Caki2 (cell line): Measurements from ENCODE around the gene WBP1. TPM values are rescaled to one million over a fixed set of nuclear protein-coding genes. Genes with fewer than 3 reads are reported as not detected.

Source experiments
- DNase-seq: peaks from one replicate; pipeline ENCODE4 v3.0.0-alpha.2; 2015; ENCODE audit warnings: low read depth
- in situ Hi-C: cut with HindIII; loops from 2 replicates; pipeline ENCODE4 v1.10.0; 2016; ENCODE audit warnings: low sequenced_read_pairs, low pct_unique_long_range_greater_than_20kb, mixed read lengths
- total RNA-seq: library from RNA; depleted of rRNA; stranded (reverse); fragments of >200 nt; shearing (Covaris generic); gene quantifications from 2 replicates; pipeline ENCODE4 v1.2.3, GENCODE V29; 2014; ENCODE audit warnings: low replicate concordance

The WBP1 gene
- total RNA-seq, 1 experiment from 2014 or later: 110 TPM

DNA sequence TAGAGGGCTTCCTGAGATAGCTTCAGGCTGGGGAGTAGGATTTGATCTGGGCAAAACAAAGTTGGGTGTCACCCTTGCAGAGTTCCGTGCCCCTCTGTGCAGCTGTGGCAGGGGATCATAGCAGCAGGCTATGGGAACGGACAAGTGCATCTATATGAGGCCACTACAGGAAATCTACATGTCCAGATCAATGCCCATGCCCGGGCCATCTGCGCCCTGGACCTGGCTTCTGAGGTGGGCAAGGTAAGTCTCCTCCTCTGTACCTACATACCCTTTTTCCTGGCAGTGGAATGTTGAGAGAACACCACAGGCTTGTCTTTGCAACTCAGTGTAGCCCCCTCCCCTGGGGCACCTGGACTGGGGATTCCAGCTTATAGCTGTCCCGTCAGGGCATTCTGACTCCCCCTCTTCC lies 33.2 kb upstream of the WBP1 start:
- in situ Hi-C loops: no loop called here
- DNase-seq: no peak

DNA sequence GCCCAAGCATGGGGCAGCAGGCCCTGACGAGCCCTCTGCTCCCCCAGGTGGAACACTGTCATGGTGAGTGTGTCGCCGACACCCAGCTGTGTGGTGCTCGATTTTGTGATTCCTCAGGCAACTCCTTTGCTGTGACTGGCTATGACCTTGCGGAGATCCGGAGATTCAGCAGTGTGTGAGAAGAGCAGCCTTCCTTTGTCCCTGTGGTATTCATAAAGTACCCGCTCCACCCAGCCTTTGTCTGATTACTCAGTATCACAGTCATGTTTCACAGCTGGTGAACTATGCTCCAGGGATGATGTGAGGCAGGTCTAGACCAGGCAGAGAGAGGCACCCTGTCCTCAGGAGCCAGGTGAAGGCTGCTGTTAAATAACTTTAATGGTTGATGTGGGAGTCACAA lies 32.7 kb upstream of the WBP1 start:
- peak; percentile 59 for DNase-seq
- in situ Hi-C loops: no loop called here

DNA sequence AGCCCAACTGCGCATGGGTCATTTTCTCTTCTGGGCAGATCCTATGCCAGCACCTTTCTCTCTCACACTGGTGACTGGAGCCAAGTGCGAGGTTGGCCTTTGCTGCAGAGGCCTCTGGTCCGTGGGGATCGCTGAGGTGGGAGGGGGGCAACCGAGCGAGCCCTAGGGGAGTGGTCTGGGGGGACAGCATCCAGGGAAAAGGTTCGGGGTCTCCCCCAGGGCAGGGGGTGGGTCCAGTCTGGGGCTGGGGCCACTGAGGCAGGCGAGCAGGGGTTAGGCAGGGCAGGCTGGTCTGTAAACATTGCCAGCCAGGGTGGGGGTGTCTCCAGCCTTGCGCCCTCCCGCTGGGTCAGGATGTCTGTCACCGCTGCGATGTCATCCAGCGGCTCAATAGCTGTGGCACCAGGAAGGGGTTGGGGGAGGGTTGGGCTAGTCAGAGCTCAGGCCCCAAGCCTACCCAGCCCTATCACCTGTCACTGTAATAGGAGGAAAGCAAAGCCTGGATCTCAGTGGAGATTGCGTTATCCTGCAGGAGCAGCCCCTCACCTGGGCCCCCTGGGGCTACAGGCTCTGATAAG lies 32.0 kb upstream of the WBP1 start:
- in situ Hi-C loops: no loop called here
- no peak for DNase-seq

DNA sequence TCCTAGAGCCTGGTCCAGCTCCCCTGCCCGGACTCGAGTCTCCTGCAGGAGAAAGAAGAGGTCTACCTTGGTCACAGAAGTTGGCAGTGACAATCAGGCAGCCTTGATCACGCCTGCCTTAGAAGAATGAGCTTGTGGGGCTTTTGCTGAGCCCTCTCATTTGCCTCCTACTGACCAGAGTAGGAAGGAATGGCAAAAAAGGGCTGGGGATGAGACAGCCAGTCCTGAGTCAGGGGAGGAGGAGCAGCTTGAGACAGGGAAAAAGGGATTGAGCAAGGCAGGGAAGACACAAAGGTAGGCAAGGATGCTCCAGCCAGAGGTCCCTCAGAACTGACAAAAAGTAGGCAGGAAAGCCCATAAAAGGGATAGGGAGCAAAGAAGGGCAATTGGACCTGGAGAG lies 30.7 kb upstream of the WBP1 start:
- in situ Hi-C loops: no loop called here
- DNase-seq: no peak

DNA sequence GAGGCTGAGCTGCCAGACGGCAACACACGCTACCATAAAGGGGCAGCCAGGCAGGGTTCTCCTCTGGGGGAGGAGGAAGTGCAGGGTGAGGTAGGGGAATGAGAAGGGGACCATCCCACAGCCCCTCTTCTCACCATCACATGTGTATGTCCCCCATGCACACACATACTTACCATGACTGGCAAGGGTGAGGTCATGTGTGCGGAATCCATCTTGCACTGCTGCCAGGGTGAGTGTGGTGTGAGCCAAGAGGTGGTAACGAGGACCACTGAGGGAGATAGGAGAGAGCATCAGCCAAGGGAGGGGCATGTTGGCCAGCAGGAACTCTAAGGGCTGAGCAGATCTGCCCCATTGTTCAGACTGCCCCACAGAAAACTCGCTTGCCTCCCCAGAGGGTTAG lies 29.6 kb upstream of the WBP1 start:
- DNase-seq: no peak
- in situ Hi-C loops: no loop called here

DNA sequence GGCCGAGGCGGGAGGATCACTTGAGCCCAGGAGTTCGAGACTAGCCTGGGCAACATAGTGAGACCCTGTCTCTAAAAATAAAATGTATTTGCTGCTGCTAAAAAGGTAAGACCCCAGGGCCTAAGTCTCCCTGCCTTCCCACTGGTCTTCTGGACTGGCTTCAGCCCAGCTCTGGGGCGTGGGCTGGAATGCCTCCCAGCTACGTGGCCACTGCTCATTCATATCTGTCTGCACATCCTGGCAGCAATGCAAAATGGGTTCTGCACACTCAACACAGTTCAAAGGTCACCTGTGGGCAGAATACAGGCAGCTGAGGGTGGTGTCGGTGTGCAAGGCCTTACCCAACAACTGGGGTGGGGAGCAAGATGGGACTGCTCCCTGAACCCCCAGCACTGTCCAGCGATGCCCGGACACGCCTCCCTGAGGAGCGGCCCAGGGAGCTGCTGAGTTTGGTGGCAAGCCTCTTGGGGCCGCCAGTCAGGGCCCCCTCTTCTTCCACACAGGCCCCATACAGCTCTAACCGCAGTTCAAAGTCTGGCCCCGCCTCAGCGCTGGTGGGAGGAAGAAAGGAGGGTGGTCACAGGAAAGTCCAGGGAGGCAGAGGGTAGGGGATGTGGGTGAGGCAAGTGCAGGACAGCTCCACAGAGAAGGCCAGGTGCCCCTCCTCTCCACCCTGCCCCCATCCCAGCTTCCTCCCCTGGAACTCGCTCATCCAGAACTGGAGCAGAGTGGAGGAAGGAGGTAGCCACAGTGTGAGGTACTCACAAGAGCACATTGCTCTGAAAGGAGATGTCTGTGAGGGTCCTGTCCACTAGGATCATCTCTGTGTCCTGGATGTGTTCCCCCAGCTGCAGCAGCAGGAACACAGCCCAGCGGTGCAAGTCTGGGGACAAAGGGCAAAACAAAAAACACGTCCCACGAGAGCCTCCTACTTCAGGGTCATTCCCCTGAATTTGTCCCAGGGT lies 28.5 kb upstream of the WBP1 start:
- in situ Hi-C loops: no loop called here
- DNase-seq: no peak

DNA sequence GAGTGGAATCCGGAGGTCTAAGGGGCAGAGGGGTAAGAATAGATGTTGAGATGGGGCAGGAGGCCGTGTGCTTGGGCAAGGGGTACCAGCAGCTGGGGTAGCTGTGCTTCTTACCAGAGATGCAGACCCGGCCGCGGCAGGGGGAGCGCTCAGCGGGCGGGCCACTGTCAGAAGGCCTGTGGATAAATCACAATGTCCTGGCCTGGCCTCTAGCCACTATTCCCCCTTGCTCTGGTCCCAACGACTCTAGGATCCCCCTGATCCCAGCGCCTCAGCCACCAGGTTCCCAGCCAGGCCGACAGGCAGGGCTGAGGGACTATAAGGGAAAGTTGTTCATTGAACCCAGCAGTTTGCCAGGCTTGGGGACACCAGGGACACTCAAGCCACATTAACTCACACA lies 27.7 kb upstream of the WBP1 start:
- in situ Hi-C loops: no loop called here

DNA sequence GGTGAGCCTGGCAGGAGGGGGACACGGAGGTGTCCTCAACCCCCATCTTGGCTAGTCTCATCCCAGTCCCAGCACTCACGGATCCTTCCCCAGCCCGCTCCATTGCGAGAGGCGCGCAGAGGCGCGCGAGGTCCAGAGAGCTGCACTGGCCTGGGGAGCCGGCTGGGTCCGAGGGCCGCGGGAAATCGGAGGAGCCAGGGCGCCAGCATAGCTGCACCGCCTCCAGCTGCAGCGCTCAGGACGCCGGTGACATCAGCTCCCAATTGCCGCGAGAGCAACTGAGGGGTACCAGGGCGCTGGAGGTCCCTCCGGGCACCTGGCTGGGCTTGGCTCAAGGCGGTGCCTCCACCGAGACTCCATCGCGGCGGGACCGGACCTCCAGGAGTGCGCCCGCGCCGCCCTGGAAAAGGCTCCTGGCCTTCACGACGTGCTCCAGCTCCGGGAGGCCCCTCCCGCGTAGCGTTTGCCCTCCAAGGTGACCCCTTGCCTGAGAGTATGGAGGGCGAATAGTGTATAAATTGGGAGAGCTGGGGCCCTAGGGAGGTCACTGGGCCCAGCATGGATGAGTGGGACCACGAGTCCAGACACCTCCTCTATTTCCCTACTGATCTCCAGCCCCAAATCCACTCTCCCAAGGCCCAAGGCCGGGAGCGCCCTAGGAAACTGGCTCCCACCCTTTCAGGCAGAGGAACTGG lies 22.0 kb upstream of the WBP1 start:
- in situ Hi-C loops: no loop called here
- no peak for DNase-seq

More for the DNA sequence above, 27.7 kb upstream of the WBP1 start:
- DNase-seq: no peak

DNA sequence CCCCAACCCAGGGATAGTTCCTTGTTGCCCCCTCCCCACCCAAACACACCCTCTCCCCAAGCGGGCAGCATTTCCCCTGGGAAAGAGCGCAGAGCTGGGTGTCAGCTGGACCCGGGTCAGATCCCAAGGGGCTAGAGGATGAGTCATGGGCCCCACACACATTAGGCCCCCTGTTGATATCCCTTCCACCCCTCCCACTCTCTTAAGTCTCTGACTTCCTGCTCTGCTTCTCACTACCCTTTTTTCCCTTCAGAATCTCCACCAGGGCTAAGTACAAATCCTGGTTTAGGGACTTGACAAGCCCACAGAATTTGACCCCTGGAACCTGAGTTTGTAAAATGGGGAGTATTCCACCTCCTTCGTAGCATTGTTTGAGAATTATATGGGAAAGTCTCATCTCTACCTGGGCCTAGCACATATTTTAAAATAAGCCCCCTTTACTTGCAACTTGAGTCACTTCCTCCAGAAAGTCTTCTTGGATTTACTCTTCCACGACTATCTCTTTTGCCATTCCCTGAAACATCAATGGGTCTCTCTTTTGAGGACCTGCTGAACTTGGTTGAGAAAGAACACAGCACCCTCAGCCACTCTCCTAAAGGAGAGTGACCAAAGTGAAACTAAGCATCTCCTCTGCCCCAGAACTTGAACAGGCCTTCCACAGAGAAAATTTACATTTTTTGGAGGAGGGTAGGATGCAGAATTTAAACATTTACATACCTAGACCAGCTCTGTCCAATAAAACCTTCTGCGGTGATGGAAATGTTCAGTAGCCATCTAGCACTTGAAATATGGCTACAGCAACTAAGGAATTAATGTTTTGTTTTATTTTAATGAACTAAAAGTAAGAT lies 21.2 kb upstream of the WBP1 start:
- in situ Hi-C loops: no loop called here
- DNase-seq: no peak

DNA sequence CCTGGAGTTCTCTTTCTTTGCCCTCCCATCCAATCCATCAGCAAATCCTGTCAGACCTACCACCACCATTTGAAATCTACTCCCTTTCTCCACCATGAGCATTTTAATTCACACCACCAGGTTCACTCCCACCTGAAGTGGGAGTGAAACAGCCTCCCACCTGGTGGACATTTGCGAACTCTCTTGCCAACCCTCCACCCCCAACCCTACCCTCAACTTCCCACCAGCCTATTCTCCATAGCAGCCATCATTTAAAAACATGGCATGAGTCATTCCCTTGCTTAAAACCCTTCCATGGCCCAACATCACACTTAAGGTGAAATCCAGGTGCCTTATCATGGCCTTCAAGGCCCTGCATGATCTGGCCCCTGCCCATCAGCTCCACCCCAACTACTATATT lies 20.0 kb upstream of the WBP1 start:
- DNase-seq: no peak
- in situ Hi-C loops: no loop called here

DNA sequence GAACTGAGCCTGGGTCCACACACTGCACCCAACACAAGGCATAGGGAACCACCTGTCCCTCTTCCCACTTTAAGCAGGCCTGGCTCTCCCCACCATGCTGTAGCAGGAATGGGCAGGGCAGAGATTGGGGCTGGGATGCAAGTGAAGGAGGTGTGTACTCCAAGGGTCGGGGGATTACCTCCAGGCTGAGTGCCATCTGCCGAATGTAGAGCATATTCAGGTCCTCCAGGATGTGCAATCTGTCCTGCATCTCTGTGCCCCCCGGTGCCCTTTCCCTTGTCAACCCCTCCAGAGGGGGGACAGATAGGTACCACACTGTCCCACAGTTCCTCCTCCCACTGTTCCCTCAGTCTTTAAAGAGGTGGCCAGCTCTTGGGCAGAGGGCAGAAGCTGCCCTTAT lies 18.9 kb upstream of the WBP1 start:
- in situ Hi-C loops: no loop called here
- no peak for DNase-seq

DNA sequence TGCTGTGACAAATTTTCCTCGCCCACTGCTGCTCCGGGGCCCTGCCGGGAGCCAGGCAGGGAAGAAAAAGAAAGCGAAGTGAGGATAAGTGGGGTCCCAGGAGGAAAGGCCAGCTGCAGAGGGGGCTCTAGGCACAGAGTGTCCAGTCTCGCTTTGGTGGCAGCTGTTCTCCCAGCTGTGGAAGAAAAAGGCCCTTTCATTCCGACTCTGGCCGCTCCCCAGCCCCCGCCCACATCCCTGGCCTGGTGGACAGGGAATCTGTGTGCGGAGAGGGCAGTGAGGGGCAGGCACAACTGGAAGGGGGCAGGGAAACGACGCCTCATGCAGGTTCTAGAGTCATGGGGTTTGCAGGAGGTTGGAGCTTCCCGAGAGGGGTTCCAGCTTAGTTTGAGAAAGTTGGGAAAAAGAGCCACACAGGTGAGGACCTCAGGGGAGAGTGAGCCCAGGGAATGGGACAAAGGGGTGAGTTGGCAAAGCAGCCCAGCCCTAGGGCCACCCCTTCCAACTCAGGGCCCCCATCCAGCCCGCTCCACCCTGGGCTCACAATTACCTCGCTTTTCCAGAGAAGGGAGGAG lies 18.3 kb upstream of the WBP1 start:
- in situ Hi-C loops: no loop called here
- DNase-seq: no peak

DNA sequence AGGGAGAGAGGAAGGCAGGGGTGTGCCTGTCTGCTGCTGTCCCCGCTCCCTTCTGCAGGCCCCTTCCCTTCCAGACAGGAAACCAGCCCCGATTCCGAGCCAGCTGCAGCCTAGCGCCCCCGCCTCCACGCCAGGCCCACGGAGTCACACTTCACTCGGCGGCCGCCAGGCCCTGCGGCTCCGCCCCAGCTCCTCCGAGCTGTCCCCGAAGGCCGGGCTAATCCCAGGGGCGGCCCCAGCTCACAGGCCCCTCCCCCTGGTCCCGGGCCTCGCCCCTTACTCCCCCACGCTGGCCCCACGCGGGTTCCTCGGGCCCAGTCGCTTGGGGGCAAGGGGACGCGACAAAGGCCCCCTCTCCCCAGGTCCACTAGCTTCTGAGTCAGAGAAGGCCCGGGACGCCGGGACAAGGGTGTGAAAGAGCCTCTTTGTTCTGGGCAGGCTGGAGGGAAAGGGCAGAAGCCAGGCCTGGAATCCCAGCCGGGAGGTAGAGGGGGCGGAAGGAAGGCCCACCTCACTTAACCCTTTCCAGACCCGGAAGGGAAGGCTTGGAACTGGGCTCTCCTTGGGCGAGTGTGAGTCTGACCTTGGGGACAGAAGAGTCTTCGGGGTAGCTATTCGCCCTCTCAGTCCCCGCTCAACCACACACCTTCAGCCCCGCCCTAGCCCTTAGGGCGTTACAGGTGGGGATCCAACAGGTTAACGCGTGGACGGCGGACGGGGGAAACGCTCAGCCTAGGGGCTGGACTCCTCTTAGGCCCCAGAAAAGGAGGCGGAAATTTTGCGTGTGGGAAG lies 17.7 kb upstream of the WBP1 start:
- peak; percentile 89 for DNase-seq
- in situ Hi-C loops: no loop called here

DNA sequence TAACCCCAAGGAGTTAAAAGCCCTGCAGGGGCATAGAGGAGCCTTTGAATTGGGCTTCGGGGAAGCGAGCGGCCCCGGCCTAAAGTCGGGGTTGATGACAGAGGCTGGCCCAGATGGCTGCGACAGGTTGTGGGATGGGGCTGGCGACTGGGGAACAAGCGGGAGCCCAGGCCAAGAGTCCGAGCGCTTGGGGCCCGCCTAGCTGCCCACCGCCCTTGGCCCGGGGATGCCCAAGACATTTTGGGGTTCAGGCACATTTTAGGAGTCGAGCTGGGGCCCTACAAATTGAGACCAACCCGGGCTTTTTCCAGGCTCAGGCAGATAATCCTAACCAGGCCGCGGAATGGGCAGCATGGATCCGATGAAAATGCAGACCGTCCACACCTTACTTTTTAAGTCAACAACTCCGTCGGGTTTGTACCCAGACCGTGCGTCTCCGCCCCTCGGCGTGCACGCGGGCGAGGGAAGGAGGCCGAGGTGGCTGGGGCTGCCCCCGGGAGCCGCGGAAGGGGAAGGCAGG lies 17.0 kb upstream of the WBP1 start:
- in situ Hi-C loops: no loop called here
- no peak for DNase-seq

DNA sequence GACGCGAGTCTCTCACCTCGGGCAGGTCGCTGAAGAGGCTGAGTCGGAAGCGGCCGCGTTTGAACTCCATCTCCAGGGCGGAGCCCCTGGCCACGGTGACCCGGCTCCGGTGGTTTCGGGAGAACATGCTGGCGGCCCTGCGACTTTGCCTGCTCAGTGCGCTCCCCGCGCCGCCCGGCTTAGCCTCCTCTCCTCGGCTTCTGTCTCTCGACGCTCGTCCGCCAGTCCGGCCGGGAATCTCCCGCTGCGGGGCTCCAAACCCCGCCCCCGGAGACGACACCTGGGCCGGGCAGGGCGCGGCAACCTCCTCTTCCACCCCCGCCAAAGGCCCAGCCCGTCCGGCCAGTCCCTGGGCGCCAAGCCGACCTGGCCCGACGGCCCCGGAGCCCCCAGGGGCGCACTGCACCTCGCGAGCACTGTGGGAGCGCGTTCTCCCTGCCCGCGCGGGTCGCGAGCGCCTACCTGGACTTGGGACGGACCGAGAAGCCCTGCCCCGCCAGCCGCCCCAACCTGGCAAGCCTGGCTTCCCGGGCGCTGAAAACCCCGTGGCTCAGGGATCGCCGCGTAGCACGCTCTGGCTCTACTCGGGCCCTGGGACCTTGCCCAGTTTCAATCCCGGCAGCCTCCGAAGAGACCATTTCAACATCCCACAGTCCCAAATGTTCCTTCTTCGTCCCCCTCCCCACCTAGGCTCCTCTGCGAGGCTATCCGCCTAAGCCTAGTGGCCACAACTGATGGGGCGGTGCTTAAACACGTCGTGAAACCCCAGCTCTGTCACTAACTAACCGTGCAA lies 16.4 kb upstream of the WBP1 start, which contains the start of gene RTKN:
Gene RTKN (minus strand): TSS at position 248 of the 793 bp plus-strand sequence. CDS start 121 bp downstream, at position 127.
- peak; percentile 89 for DNase-seq
- in situ Hi-C loops: no loop called here
